Loucy (cell line): ENCODE results near the gene AMFR.

ENCODE experiments used
- H2AFZ ChIP-seq: fragments of 200-600 bp; sonication (generic); 2 replicates; pipeline ENCODE4 v1.6.0; 2016; ENCODE audit warnings: antibody characterized with exemption, mild to moderate bottlenecking, low read length, moderate library complexity
- H3F3A ChIP-seq: fragments of 200-600 bp; 2 replicates; pipeline ENCODE4 v1.6.0; 2016; ENCODE audit warnings: antibody characterized with exemption, low read depth, mild to moderate bottlenecking
- H3K27me3 ChIP-seq: fragments of 200-600 bp; sonication (generic); 2 replicates; pipeline ENCODE4 v1.6.1; 2014; ENCODE audit warnings: low read length, mild to moderate bottlenecking; ENCODE audit not compliant: insufficient read depth, poor library complexity, severe bottlenecking
- H3K36me3 ChIP-seq: fragments of 200-600 bp; sonication (generic); 2 replicates; pipeline ENCODE4 v1.6.1; 2016; ENCODE audit warnings: low read length; ENCODE audit not compliant: insufficient read depth
- H3K4me1 ChIP-seq: fragments of 200-600 bp; sonication (generic); 2 replicates; pipeline ENCODE4 v1.5.1; 2014; ENCODE audit warnings: low read length, mild to moderate bottlenecking; ENCODE audit not compliant: insufficient read depth, poor library complexity, severe bottlenecking
- H3K4me2 ChIP-seq: fragments of 200-600 bp; sonication (generic); 2 replicates; pipeline ENCODE4 v1.6.0; 2014; ENCODE audit warnings: antibody characterized with exemption, low read length, low read depth, mild to moderate bottlenecking; ENCODE audit not compliant: poor library complexity, severe bottlenecking
- H3K4me3 ChIP-seq: fragments of 200-600 bp; sonication (generic); 2 replicates; pipeline ENCODE4 v1.5.1; 2014; ENCODE audit warnings: low read length, mild to moderate bottlenecking, mixed read lengths; ENCODE audit not compliant: poor library complexity, severe bottlenecking
- H3K79me2 ChIP-seq: fragments of 200-600 bp; sonication (generic); 2 replicates; pipeline ENCODE4 v1.6.1; 2014; ENCODE audit warnings: low read length; ENCODE audit not compliant: insufficient read depth
- H3K9ac ChIP-seq: fragments of 200-600 bp; sonication (generic); 2 replicates; pipeline ENCODE4 v1.6.0; 2014; ENCODE audit warnings: mild to moderate bottlenecking, low read depth, low read length, moderate library complexity; ENCODE audit not compliant: poor library complexity, severe bottlenecking
- H3K9me2 ChIP-seq: fragments of 200-600 bp; sonication (generic); replicated peaks from 2 replicates; pipeline ENCODE4 v1.6.1; 2016; ENCODE audit warnings: low read depth, low read length, mixed read lengths
- H3K9me3 ChIP-seq: fragments of 200-600 bp; sonication (generic); 2 replicates; pipeline ENCODE4 v1.6.1; 2014; ENCODE audit warnings: mild to moderate bottlenecking, antibody characterized with exemption, low read length, low read depth; ENCODE audit not compliant: insufficient read depth
- H4K20me1 ChIP-seq: fragments of 200-600 bp; sonication (generic); 2 replicates; pipeline ENCODE4 v1.6.0; 2014; ENCODE audit warnings: antibody characterized with exemption, low read length, mild to moderate bottlenecking; ENCODE audit not compliant: insufficient read depth, poor library complexity, severe bottlenecking
- EZH2phosphoT487 ChIP-seq: fragments of 200-600 bp; IDR thresholded peaks from 2 replicates; pipeline ENCODE4 v1.6.1; 2018; ENCODE audit warnings: antibody characterized with exemption, mild to moderate bottlenecking, moderate library complexity, borderline replicate concordance
- TF ChIP-seq, protein P1 (sequence below): fragments of 200-600 bp; sonication (generic); conservative IDR thresholded peaks from 2 replicates; pipeline ENCODE4 v1.5.1; 2014; ENCODE audit warnings: mild to moderate bottlenecking, antibody characterized with exemption, low read length

AMFR gene

DNA sequence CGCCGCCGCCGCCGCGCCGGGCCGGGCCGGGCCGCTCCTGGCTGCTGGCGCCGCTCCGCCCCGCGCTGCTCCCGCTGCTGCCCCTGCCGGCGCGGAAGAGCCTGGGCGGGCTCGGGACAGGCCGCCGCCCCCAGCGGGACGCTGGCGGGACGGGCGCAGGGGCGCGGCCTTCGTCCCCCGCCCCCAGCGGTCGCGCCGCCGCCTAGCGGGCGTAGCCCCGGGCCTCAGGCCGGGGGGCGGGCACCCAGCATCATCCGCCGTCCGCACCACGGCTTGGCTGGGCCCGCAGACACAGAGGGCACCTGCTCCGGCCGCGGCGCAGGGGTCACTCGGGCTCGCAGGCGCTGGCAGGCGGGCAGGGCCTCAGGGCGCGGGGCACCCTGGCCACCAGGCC is at the start of gene AMFR:
TSS of gene AMFR (minus strand) at position 107 of the 394 bp plus-strand sequence. CDS start 218 bp downstream, outside the sequence.
- peak within 1 kb of the TSS; percentile 79 for H3K9ac ChIP-seq
- TF ChIP-seq, protein P1, sequence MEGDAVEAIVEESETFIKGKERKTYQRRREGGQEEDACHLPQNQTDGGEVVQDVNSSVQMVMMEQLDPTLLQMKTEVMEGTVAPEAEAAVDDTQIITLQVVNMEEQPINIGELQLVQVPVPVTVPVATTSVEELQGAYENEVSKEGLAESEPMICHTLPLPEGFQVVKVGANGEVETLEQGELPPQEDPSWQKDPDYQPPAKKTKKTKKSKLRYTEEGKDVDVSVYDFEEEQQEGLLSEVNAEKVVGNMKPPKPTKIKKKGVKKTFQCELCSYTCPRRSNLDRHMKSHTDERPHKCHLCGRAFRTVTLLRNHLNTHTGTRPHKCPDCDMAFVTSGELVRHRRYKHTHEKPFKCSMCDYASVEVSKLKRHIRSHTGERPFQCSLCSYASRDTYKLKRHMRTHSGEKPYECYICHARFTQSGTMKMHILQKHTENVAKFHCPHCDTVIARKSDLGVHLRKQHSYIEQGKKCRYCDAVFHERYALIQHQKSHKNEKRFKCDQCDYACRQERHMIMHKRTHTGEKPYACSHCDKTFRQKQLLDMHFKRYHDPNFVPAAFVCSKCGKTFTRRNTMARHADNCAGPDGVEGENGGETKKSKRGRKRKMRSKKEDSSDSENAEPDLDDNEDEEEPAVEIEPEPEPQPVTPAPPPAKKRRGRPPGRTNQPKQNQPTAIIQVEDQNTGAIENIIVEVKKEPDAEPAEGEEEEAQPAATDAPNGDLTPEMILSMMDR: 0 out of 2 replicates have a peak, but pooled peaks have one; percentile 19
- TF ChIP-seq EZH2phosphoT487: no peak
- H3K27me3 ChIP-seq: no peaks in the 10 kb centered on the region
- H3K79me2 ChIP-seq: peaks cover 46% of the 10 kb centered on the region
- H3K4me1 ChIP-seq: peaks cover 37% of the 10 kb centered on the region
- peaks cover 7% of the 10 kb centered on the region; the same call in 1 of the 2 replicates for H3F3A ChIP-seq
- H3K9me2 ChIP-seq: no peaks in the 10 kb centered on the region
- peaks cover 35% of the 10 kb centered on the region for H4K20me1 ChIP-seq
- peak within 1 kb of the TSS; percentile 82 for H3K4me3 ChIP-seq
- H2AFZ ChIP-seq: peak within 1 kb of the TSS; percentile 51; the same call in 1 of the 2 replicates
- H3K9me3 ChIP-seq: no peaks in the 10 kb centered on the region
- H3K4me2 ChIP-seq: peak within 1 kb of the TSS; percentile 86
- peaks cover 10% of the 10 kb centered on the region for H3K36me3 ChIP-seq

DNA sequence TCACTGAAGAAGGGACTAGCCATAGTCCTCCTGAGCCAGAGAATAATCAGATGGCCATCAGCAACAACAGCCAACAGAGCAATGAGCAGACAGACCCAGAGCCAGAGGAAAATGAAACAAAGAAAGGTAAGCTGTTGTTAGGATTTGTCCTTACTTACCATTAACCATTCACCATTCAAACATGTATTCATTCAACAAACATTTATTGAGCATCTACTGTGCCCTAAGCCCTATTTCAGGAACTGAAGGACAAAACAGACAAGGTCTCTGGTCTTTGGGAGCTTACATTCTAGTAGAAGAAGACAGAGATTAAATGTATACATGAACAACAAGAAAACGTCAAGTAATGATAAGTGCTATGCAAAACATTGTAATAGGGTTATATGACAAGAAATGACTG is 45.3 kb upstream of the AMFR start:
- Histone ChIP-seq H3K4me2 (no peak overlapping the region), H3K9me2 (no peaks in the 10 kb centered on the region), H3K79me2 (no peaks in the 10 kb centered on the region), H3F3A (no peaks in the 10 kb centered on the region), H3K4me3 (no peak overlapping the region), H3K36me3 (peaks cover 80% of the 10 kb centered on the region; the same call in 1 of the 2 replicates), H3K27me3 (no peaks in the 10 kb centered on the region), H2AFZ (no peak overlapping the region), H3K9me3 (no peaks in the 10 kb centered on the region), H3K4me1 (peaks cover 3% of the 10 kb centered on the region), H3K9ac (no peak overlapping the region), H4K20me1 (no peaks in the 10 kb centered on the region)
- TF ChIP-seq, protein P1: no peak
- no peak for TF ChIP-seq EZH2phosphoT487

DNA sequence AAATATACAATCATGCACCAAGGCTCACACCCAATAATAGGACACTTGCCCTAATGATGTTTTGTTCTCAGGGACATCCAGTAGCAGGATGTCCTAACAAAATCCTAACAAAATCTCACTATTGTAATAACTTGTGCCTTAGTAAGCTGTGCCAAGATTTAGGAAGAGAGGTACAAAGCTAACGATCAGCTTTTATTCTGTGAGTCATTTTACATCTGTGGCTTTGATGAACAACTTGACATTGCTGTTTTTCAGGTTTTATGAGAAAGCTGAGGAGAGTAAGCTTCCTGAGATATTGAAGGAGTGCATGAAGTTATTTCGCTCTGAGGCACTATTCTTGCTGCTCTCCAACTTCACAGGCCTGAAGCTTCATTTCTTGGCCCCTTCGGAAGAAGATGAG is 44.9 kb upstream of the AMFR start:
- Histone ChIP-seq H3K79me2 (no peaks in the 10 kb centered on the region), H3K4me2 (no peak overlapping the region), H3K9ac (no peak overlapping the region), H3K9me2 (no peaks in the 10 kb centered on the region), H4K20me1 (no peaks in the 10 kb centered on the region), H2AFZ (no peak overlapping the region), H3K4me3 (no peak overlapping the region), H3F3A (no peaks in the 10 kb centered on the region), H3K9me3 (no peaks in the 10 kb centered on the region), H3K36me3 (peaks cover 75% of the 10 kb centered on the region; the same call in 1 of the 2 replicates), H3K27me3 (no peaks in the 10 kb centered on the region), H3K4me1 (peaks cover 3% of the 10 kb centered on the region)
- TF ChIP-seq EZH2phosphoT487: no peak
- TF ChIP-seq, protein P1: no peak
